GM18858 (cell line): ENCODE results near the gene KCNIP3.
"Not testable (repeated sequence)": the region's sequence is repeated elsewhere in the genome, so short reads cannot be mapped to it uniquely, and the experiment has no call there.

Experiments
- ATAC-seq: cut with Tn5 transposase; IDR thresholded peaks from one replicate; pipeline ENCODE4 v1.9.1; 2021; ENCODE audit not compliant: unreplicated experiment

The KCNIP3 gene

GRCh38 chr2:95382686-95383634, 85.8 kb downstream of the KCNIP3 start:
- ATAC-seq, result no peak

GRCh38 chr2:95383635-95384027, 86.5 kb downstream of the KCNIP3 start:
- ATAC-seq, result no peak

GRCh38 chr2:95384854-95385569, 87.9 kb downstream of the KCNIP3 start:
- no peak for ATAC-seq

- no peak for ATAC-seq
Measured at GRCh38 chr2:95385570-95385984, 88.4 kb downstream of the KCNIP3 start.

GRCh38 chr2:95386031-95386430, 88.9 kb downstream of the KCNIP3 start:
- ATAC-seq, result no peak

- no peak for ATAC-seq
Measured at GRCh38 chr2:95387358-95387757, 90.2 kb downstream of the KCNIP3 start.

- ATAC-seq, result no peak
Measured at GRCh38 chr2:95388091-95388692, 91.0 kb downstream of the KCNIP3 start.

- ATAC-seq, result no peak
Measured at GRCh38 chr2:95388856-95389244, 91.7 kb downstream of the KCNIP3 start.

- ATAC-seq, result no peak
Measured at GRCh38 chr2:95389245-95390119, 92.3 kb downstream of the KCNIP3 start.

GRCh38 chr2:95390272-95390880, 93.2 kb downstream of the KCNIP3 start:
- ATAC-seq, result no peak

GRCh38 chr2:95390881-95391321, 93.8 kb downstream of the KCNIP3 start:
- ATAC-seq, result no peak

GRCh38 chr2:95391641-95392310, 94.6 kb downstream of the KCNIP3 start:
- no peak for ATAC-seq

GRCh38 chr2:95392320-95392719, 95.2 kb downstream of the KCNIP3 start:
- ATAC-seq, result no peak

GRCh38 chr2:95392730-95393455, 95.7 kb downstream of the KCNIP3 start:
- no peak for ATAC-seq

GRCh38 chr2:95393901-95394300, 96.8 kb downstream of the KCNIP3 start:
- ATAC-seq, result no peak

- no peak for ATAC-seq
Measured at GRCh38 chr2:95399061-95399460, 101.9 kb downstream of the KCNIP3 start.

- ATAC-seq, result no peak
Measured at GRCh38 chr2:95401480-95401879, 104.3 kb downstream of the KCNIP3 start.

GRCh38 chr2:95402004-95402369, 104.8 kb downstream of the KCNIP3 start:
- ATAC-seq, result not testable (repeated sequence)
